Stimulated activated CD4-positive, alpha-beta T cell treated with anti-CD3 and anti-CD28 coated beads, Interleukin-15, amount 100 ng/mL, for 24 hours (primary cell): ENCODE data around the gene IGFLR1.
A peak's percentile ranks its signal among the peaks of the same experiment; 100 is the strongest.

ENCODE experiments used
- DNase-seq: peaks from one replicate; pipeline ENCODE4 v3.0.0-alpha.2; 2020

IGFLR1 gene

DNA sequence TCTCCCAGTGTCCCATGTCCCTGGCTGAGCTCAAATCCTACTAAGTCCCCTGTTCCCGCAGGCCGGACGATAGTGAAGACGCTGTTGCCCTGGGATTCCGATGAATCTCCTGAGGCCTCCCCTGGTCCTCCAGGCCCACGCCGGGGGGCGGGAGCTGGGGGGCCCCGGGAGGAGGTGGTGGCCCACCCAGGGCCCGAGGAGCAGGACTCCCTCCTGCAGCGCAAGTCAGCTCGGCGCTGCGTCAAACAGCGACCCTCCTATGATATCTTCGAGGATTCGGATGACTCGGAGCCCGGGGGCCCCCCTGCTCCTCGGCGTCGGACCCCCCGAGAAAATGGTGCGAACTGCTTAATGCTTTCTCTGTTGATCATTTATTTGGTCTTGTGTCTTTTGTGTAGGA, 18.6 kb downstream of the IGFLR1 start:
- DNase-seq = no peak

DNA sequence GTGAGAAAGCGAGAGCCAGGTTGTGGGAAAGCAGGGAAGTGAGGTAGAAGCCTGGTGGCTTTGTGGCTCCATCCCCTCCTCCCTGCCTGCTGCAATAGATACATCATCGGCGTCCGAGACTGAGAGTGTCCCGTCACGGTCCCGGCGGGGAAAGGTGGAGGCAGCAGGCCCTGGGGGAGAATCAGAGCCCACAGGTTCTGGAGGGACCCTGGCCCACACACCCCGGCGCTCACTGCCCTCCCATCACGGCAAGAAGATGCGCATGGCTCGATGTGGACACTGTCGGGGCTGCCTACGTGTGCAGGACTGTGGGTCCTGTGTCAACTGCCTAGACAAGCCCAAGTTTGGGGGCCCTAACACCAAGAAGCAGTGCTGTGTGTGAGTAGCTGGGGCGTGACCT, 19.4 kb downstream of the IGFLR1 start:
- no peak for DNase-seq

DNA sequence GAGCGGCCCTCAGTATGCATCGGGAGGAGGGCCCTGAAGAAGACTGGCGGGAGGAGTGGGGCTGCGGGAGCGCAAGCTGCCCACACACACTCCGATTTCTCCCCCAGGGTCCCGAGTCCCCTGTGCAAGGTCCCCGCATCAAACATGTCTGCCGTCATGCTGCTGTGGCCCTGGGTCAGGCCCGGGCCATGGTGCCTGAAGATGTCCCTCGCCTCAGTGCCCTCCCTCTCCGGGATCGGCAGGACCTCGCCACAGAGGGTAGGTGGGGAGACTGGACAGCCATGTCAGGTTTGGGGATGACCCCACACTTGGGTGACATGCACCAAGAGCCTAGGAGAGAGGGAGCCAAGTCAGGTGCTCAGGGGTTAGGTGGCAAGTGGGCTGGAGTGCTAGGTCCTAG, 19.8 kb downstream of the IGFLR1 start:
- DNase-seq = no peak

DNA sequence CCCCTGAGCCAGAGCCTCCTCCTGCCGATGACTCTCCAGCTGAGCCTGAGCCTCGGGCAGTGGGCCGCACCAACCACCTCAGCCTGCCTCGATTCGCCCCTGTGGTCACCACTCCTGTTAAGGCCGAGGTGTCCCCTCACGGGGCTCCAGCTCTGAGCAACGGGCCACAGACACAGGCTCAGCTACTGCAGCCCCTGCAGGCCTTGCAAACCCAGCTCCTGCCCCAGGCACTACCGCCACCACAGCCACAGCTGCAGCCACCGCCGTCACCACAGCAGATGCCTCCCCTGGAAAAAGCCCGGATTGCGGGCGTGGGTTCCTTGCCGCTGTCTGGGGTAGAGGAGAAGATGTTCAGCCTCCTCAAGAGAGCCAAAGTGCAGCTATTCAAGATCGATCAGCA, 20.9 kb downstream of the IGFLR1 start:
- DNase-seq = no peak

DNA sequence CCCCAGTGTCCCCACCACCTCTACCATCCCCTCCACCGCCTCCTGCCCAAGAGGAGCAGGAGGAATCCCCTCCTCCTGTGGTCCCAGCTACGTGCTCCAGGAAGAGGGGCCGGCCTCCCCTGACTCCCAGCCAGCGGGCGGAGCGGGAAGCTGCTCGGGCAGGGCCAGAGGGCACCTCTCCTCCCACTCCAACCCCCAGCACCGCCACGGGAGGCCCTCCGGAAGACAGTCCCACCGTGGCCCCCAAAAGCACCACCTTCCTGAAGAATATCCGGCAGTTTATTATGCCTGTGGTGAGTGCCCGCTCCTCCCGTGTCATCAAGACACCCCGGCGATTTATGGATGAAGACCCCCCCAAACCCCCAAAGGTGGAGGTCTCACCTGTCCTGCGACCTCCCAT, 21.6 kb downstream of the IGFLR1 start:
- no peak for DNase-seq

DNA sequence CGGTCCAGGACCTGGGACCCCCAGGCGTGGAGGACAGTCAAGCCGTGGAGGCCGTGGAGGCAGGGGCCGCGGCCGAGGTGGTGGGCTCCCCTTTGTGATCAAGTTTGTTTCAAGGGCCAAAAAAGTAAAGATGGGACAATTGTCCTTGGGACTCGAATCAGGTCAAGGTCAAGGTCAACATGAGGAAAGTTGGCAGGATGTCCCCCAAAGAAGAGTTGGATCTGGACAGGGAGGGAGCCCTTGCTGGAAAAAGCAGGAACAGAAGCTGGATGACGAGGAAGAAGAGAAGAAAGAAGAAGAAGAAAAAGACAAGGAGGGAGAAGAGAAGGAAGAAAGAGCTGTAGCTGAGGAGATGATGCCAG, 22.1 kb downstream of the IGFLR1 start:
- DNase-seq = no peak

DNA sequence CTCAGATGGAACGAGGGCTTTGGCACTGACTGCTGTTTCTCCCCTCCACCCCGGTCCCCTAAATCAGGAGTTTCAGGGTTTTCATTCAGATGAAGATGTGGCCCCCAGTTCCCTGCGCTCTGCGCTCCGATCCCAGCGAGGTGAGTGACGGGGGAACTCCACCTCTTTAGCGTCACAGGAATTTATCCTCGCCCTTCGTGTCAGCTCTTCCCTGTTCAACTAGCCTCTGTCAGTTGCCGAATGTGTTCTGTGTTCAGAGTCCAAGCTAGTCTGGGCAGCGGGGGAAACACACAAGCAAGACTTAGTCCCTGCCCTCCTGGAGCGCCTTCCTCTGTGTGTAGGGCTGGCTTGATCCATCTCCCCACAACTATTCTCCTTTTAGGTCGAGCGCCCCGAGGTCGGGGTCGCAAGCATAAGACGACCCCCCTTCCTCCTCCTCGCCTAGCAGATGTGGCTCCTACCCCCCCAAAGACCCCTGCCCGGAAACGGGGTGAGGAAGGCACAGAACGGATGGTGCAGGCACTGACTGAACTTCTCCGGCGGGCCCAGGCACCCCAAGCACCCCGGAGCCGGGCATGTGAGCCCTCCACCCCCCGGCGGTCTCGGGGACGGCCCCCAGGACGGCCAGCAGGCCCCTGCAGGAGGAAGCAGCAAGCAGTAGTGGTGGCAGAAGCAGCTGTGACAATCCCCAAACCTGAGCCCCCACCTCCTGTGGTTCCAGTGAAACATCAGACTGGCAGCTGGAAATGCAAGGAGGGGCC, 22.7 kb downstream of the IGFLR1 start:
- DNase-seq = no peak

DNA sequence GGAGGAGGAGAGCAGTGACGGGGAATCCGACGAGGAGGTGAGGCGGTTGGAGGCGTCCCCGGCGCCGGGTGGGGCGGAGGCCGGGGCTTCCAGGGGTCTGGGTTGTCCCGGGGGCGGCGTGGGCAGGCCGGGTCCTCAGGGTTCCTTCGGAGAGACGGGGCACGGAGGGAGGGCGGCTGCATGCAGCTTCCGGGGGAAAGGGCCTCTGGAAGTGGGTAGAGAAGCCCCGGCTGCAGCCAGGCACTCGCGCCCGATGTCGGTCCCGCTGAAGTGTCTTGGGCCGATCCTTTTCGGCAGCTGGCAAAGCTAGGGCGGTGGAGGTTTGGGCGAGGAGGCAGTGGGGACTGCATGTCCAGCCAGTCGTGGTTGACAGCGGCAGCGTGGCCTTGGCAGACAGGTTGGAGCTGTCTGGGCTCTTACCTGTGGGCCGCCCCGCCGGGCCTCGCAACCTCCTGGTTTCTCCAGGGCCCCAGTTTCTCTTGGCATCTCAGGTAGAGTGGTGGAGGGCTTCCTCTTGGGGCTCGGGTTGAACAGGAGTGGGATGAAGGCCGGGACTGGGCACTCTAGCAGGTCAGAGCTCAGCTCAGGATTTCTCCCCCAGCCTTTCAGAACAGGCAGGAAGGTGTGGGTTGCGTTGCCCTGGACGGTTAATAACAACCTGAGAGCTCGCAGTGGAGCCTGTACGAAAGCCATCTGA, 23.8 kb downstream of the IGFLR1 start:
- DNase-seq = peak; percentile 79

DNA sequence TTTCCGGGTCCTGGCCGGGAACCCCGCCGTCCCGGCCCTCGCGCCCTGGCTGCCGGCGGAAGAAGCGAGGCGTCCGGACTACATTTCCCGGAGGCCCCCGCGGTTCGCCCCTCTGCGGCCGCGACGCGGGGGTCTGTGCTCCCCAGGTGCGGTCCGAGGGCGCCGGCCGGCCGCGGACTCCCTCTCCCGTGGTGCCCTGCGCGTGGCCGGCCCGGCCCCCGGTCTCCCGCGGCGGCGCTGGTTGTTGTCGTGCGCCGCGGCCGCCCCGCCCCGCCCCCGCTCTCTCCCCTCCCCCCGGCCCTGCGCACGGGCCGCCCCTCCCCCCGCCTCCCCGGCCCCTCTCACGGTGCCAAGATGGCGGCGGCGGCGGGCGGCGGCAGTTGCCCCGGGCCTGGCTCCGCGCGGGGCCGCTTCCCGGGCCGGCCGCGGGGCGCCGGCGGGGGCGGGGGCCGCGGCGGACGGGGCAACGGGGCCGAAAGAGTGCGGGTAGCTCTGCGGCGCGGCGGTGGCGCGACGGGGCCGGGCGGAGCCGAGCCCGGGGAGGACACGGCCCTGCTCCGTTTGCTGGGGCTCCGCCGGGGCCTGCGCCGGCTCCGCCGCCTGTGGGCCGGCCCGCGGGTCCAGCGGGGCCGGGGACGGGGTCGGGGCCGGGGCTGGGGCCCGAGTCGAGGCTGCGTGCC, 24.4 kb downstream of the IGFLR1 start, which contains the start of gene KMT2B:
Gene KMT2B (plus strand): TSS at position 339 of the 680 bp plus-strand sequence. CDS start 16 bp downstream, at position 355.
- DNase-seq = no peak

DNA sequence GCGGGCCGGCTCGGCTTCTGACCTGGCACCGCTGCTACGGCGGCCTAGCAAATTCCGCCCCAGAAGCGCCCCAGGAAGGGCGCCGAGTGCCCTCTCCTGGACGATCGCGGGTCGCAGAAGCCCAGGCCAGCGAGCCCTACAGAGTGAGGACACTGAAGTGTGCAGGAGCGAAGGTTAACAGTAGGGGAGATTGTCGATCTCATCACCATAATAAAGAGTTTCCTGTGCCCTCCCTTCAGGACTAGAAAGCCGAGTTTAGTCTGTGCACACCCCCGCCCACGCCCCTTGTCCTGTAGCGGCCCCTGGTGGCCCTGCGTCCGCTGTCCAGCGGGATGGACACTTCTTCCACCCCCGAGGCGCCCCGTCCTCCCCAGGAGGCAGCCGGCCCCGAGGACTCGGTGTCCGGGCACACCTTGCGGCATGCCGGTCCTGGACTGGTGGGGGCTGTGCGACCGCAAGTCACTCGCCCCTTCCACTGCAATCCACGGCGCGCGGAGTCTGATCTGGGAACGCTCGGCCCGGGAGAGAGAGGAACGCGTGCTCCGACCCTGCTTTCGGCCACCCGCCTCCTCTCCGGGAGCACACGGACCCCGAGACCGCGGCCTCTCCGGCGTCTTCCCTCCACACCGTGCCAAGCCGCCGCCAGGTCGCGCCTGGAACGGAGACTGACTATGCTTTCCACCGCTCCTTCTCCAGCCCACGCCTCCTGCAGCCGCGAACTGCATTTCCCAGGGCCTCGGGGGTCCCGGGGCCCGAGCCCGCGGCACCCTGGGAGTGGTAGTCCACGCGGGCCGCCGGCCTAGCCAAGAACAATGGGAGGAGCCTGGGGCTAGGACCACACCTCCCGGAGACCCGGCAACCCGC, 25.2 kb downstream of the IGFLR1 start:
- peak; percentile 98 for DNase-seq

DNA sequence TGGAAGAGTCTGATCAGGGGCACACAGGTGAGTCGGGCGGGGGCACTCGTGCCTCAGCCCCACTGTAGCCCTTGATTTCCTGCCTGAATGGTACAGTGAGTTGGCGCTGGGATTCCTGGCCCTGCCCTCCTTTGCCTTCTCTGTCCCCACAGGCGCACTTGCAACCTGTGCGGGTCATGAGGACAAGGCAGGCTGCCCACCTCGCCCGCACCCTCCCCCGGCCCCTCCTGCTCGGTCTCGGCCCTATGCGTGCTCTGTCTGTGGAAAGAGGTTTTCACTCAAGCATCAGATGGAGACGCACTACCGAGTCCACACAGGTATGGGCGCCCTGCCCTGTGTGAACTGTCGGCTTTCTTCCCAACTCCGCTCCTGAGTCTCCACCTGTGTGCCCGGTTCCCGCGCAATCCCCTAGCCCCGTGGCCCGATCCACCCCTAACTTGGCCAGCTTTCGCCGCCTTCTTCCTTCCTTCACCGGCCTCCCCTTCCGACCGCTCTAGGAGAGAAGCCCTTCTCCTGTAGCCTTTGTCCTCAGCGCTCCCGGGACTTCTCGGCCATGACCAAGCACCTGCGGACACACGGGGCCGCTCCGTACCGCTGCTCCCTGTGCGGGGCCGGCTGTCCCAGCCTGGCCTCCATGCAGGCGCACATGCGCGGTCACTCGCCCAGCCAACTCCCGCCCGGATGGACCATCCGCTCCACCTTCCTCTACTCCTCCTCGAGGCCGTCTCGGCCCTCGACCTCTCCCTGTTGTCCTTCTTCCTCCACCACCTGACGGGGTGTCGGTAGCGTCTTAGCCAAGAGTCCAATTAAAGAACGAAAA, 26.1 kb downstream of the IGFLR1 start:
- DNase-seq = peak; percentile 40

DNA sequence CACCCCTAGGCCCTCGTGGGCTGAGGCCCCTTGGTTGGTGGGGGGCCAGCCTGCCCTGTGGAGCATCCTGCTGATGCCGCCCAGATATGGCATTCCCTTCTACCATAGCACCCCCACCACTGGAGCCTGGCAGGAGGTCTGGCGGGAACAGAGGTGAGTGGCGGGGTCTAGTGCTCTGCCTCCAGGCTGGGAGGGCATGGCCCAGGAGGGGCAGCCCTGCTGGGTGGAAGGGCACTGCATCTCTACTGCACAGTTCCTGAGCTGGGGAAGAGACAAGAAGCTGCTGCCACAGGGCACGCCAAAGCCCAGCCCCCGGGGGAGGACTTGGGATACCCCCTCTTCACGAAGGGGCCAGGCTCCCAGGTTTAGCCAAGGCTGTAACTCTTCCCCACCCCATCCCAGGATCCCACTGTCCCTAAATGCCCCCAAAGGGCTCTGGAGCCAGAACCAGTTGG, 26.9 kb downstream of the IGFLR1 start:
- DNase-seq = peak; percentile 35

DNA sequence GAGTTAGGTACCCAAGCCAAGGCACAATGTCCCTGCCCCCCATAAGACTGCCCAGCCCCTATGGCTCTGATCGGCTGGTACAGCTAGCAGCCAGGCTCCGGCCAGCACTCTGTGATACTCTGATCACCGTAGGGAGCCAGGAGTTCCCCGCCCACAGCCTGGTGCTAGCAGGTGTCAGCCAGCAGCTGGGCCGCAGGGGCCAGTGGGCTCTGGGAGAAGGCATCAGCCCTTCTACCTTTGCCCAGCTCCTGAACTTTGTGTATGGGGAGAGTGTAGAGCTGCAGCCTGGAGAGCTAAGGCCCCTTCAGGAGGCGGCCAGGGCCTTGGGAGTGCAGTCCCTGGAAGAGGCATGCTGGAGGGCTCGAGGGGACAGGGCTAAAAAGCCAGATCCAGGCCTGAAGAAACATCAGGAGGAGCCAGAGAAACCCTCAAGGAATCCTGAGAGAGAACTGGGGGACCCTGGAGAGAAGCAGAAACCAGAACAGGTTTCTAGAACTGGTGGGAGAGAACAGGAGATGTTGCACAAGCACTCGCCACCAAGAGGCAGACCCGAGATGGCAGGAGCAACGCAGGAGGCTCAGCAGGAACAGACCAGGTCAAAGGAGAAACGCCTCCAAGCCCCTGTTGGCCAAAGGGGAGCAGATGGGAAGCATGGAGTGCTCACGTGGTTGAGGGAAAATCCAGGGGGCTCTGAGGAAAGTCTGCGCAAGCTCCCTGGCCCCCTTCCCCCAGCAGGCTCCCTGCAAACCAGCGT, 27.5 kb downstream of the IGFLR1 start:
- peak; percentile 60 for DNase-seq

DNA sequence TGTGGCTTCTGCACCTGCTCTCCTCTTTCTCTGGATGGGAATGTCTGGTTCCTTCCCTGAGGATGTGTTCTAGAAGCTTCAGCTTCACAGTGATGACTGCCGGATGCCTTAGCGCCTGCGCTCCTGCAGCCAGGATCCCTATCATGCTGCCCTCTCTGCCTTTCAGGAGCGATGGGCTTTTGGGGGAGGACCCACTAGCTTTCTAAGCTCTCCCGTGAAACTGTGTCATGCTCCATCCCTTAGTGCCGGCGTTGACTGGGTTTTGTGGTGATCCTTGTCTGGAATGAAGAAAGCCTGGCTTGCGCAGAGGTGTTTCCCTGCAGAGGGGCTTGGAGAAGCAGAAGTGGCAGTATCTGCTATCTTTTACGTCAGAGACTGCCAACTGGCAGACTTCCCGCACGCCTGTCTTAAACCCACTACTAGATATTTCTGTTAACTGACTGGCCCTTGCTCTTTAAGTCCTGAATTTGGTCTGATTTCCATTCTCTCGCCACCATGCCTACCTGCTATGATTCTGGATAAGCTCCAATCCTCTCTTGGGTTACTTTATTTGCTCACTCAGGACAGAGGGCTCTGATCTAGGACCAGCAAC, 28.3 kb downstream of the IGFLR1 start:
- no peak for DNase-seq

DNA sequence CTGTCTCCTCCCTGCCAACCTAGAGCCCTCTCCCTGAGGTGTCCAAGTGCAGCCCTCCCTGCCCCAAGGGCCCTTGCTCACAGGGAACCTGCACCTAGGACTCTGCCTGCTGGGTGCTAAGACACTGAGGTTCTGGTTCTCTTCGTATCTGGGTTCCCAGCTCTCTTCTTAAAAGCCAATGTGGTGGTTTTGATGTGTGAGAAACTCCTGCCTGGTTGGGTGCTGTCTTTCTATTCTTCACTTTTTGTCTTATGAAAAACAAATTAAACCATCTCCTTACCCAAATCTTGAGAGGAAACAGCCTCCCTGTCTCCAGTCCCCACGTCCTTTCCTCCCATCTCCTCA, 28.8 kb downstream of the IGFLR1 start:
- no peak for DNase-seq

DNA sequence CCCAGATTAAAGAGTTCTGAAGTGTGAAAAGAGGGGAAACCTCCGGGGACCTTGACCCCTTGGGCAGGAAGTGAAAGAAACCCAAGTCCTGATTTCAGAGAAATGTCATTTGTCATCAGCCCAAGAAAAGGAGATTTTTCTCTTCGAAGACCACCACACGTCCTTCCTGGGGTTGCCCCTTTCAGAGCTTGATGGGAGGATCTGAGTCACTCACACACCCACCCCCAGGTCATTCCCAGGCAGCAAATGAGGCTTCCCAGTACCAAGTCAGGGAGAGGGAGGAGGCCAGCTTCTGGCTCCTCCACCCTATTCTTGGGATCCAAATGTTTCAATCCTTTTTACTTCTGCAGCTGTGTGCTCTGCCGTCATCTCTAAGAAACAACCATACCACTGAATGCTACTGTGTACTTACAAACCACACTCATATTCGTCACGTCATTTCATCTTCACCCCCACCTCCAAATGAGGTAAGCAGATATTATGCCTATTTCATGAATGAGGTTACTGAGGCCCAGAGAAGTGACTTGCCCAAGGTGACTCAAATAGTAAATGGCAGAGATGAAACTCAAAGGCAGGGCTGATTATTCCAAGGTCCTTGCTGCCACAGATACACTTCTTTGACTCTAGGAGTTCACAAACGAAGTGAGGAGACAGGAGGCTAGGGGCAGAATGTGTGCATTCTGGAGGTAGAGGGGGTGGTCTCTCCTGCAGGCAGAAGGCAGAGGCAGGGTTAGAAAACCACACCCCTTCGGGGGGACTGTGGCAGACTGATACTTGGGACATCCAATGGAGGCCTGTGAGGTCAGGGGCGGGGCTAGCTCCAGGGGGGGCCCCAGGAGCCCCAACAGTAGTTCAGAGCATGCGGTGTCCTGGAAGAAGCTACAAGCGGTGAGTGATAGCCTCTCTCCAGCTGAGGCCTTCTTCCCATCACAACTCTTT, 29.4 kb downstream of the IGFLR1 start:
- DNase-seq = peak; percentile 93

DNA sequence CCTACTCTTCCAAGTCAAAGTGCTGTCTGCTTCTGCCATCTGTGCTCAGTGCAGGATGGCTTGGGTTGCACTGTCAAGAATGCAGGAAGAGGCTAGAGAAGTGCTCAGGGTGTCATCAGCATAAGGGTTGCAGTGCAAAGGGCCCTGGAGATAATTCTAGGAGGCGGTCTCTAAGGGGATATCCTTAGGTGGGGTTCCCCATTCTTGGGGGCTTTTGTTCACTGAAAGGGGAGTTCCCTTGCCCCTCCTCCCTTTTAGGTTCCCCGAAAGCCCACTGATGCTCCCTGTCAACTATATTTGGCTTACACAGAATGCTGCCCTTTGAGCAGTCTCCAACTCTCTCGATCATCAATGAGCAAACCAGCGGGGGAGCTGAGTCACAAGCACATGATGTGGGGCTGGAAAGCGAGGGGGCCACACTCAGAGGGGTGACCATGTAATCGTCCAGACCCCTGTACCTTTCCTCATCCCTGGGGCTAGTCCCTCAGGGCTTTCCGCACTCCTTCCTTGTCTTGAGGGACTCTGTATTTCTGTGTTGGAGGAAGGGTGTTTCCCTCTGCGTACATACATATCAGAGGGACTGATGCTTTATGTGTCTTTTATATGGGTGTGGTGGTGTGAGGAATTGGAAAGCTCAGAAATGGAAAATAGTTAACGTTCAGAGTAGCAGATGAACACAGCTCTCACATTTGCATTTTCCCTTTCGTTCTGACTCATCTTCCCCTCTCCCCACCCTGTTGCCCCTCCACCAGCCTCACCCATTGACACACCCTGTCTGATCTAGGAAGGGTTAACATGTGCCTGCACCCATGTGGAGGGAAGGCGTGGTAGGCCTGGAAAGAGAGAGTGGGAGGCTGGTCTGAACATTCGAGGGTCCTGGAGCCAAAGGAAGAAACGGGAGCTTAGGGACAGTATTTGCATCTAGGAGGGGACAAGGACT, 31.2 kb downstream of the IGFLR1 start:
- DNase-seq = peak; percentile 83

DNA sequence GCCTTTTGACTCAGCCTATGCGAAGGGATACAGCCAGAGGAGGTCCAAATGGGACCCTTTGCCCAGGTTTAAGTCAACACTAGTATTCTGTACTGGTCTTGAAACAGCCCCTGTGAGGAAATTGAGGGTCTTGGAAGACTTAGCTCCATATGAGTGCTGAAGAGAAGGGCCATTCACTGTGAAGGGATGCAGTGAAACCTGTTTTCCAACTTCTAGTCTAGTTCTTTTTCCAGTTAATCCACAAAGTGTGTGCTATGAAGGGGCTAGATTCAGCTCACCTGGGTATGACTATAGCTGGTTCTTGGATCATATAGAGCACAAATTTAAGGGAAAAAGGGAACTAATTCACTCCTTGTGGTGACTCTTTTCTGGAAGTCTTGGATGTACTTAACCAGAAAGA, 33.9 kb downstream of the IGFLR1 start:
- no peak for DNase-seq

DNA sequence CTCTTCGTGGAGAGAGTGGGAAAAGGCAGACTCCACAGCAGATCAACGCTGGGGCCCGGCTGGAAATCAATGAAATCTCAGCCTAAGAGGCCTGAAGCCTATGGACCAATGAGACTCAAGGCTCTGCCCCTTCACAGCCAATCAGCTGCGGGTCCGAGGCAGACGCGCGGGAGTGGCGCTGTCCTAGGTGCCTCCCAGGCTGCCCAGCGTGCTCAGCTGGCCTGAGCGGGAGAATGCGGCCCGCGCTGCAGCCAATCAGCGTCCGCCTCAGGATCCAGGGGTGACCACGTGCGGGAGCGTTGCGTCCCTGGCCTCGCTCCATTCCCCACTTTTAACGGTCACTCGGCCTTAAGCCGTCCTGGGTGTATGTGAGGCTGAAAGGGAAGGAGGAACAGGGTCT, 38.0 kb downstream of the IGFLR1 start, which contains the start of gene ZBTB32:
Gene ZBTB32 (plus strand): TSS at position 341 of the 400 bp plus-strand sequence. CDS start 10,069 bp downstream, outside the sequence.
- DNase-seq = peak; percentile 47
